ENCODE data around the gene CIDEA.

The CIDEA gene

DNA sequence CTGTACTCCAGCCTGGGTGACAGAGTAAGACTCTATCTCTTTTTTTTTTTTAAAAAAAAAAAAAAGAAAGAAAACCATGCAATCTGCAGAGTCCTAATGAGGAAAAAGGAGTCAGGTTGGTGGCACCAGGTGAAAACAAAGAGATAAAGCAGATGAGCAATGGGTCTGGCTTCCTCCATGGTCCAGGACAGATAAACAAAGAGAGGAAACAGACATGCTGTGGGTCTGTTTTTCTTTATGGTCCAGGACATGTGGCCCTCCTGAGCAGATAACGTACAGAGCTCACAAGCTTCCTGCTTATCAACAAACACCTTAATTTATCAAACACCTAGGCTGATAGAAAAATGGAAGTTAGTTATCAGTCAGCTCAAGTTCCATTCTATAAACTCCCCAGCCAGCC is 29.5 kb downstream of the CIDEA start:
- H3K27ac ChIP-seq = no peak overlapping the region
- TF ChIP-seq, protein P1, sequence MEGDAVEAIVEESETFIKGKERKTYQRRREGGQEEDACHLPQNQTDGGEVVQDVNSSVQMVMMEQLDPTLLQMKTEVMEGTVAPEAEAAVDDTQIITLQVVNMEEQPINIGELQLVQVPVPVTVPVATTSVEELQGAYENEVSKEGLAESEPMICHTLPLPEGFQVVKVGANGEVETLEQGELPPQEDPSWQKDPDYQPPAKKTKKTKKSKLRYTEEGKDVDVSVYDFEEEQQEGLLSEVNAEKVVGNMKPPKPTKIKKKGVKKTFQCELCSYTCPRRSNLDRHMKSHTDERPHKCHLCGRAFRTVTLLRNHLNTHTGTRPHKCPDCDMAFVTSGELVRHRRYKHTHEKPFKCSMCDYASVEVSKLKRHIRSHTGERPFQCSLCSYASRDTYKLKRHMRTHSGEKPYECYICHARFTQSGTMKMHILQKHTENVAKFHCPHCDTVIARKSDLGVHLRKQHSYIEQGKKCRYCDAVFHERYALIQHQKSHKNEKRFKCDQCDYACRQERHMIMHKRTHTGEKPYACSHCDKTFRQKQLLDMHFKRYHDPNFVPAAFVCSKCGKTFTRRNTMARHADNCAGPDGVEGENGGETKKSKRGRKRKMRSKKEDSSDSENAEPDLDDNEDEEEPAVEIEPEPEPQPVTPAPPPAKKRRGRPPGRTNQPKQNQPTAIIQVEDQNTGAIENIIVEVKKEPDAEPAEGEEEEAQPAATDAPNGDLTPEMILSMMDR (IDR thresholded peaks at IDR 0.05) = no peak
- no peak for TF ChIP-seq ZFX (IDR thresholded peaks at IDR 0.05; ENCODE audit: borderline replicate concordance)

- no peak overlapping the region for H3K27ac ChIP-seq
Measured at GRCh38 chr18:12287131-12287681, 33.0 kb downstream of the CIDEA start.

DNA sequence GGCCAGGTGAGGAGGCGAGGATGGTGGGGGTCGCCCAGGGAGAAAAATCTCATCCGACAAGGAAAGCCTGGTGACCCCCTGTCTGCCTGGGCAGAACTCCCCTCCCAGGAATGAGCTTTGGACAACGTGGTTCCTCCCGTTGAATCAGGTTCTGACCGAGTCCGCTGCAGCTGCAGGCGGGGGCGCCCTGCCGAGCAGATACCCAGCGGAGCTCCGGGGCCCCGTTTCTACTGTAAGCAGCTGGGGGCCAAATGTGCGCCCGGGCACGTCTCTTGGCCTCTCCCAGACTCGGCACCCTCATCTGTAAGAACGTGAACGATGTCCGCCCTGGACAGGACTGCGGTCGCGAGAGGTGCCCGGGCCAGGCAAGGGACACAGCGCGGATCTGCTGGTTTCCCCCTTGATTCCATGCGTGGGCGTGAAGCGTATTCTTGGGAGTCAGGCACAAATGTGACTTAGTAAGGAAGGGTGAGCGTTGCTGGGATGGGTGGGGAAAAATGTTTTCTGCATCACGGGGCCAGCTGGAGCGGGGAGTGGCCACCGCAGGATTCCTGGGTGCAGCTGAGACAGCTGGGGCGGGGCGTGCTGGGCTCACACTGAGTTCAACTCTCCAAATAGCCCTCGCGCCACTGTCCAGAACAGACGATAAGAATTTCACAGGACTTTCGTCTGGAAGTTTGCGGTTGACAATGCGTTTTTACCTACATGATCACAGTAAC is 33.7 kb downstream of the CIDEA start:
- no peak overlapping the region for H3K27ac ChIP-seq

More at GRCh38 chr18:12287131-12287681, 33.0 kb downstream of the CIDEA start:
- TF ChIP-seq ZFX (IDR thresholded peaks at IDR 0.05; ENCODE audit: borderline replicate concordance) = no peak
- TF ChIP-seq, protein P1 (IDR thresholded peaks at IDR 0.05) = no peak

GRCh38 chr18:12288403-12288755 is 34.2 kb downstream of the CIDEA start:
- TF ChIP-seq ZFX (IDR thresholded peaks at IDR 0.05; ENCODE audit: borderline replicate concordance) = no peak
- TF ChIP-seq, protein P1 (IDR thresholded peaks at IDR 0.05) = no peak
- no peak overlapping the region for H3K27ac ChIP-seq

More for the DNA sequence above, 33.7 kb downstream of the CIDEA start:
- no peak for TF ChIP-seq ZFX (IDR thresholded peaks at IDR 0.05; ENCODE audit: borderline replicate concordance)
- TF ChIP-seq, protein P1 (IDR thresholded peaks at IDR 0.05) = no peak

DNA sequence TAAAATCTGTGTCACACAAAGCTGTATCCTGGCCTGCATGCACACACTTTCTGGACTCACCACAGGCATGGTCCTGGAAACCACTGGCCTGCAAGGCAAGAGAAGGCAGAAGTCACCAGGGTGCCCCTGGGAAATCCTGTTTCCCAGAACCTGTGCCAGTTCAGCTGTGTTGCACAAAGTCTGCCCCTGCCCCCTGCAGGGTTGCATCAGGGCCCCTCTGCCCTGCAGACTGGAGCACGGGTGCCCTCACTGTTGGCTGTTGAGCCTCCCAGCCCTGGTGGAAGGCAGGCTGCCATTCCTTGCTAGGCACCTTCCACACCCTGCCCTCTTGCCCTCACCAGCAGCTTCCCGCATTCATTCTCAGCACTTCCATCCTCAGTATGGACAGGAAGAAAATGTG is 35.9 kb downstream of the CIDEA start:
- no peak for TF ChIP-seq ZFX (IDR thresholded peaks at IDR 0.05; ENCODE audit: borderline replicate concordance)
- TF ChIP-seq, protein P1 (IDR thresholded peaks at IDR 0.05) = no peak
- H3K27ac ChIP-seq = no peak overlapping the region

DNA sequence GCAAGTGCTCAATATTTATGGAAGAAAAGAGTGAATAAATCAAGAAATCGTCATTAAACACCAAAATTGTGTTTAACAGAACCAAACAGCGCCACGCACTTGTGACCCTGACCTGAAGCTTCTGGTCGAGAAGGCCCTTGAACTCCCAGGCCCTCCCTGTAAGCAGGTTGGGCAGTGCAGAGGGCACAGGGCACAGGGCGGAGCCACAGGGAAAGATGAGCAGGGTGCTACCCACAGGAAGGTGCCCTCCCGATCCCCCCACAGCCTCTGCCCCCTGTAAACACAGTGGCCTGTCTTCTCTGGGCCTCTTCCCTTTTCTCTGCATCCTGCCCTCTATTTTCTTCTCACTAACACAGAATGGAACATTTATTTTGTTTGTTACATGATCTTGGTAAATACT is 37.0 kb downstream of the CIDEA start:
- TF ChIP-seq, protein P1 (IDR thresholded peaks at IDR 0.05) = no peak
- no peak for TF ChIP-seq ZFX (IDR thresholded peaks at IDR 0.05; ENCODE audit: borderline replicate concordance)
- H3K27ac ChIP-seq = no peak overlapping the region

DNA sequence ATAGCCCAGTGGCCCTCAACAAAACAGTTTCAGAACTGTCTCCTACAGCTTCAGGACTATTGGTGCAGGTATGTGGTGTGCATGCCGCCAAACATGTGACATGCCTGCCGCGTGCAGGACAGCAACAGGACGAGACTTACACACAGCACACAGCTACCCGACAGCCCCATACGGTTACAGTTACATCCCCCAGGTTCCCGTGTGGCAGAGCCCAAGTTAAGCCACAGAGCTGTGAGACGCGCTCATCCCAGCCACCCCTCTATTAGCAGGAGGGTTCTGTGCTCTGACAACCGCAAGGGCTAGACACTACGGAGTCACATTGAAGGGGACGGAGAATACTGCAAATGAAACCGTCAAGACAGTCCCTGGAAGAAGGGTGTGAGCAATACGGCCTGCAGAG is 37.5 kb downstream of the CIDEA start:
- H3K27ac ChIP-seq = no peak overlapping the region
- TF ChIP-seq ZFX (IDR thresholded peaks at IDR 0.05; ENCODE audit: borderline replicate concordance) = no peak
- TF ChIP-seq, protein P1 (IDR thresholded peaks at IDR 0.05) = no peak
